ENCODE results near the gene PLEKHM2.

PLEKHM2 gene

GRCh38 chr1:15702722-15703550, 18.8 kb downstream of the PLEKHM2 start:
- TF ChIP-seq CTCF (IDR thresholded peaks at IDR 0.05; ENCODE audit: poor library complexity, severe bottlenecking) = peak; percentile 42
- H3K4me3 ChIP-seq (ENCODE audit: severe bottlenecking) = no peak overlapping the region
- H3K9me3 ChIP-seq (ENCODE audit: severe bottlenecking) = no peaks in the 10 kb centered on the region
- peak; percentile 50 for ATAC-seq (ENCODE audit: low read depth)
- H3K27me3 ChIP-seq (ENCODE audit: insufficient read depth, poor library complexity, severe bottlenecking) = no peaks in the 10 kb centered on the region
- H3K4me1 ChIP-seq (ENCODE audit: insufficient read depth, poor library complexity, severe bottlenecking) = peaks cover 8% of the 10 kb centered on the region
- peaks cover 15% of the 10 kb centered on the region for H3K36me3 ChIP-seq (ENCODE audit: low read depth)
- DNase-seq (ENCODE audit: low spot score) = no peak
- H3K27ac ChIP-seq (ENCODE audit: poor library complexity, severe bottlenecking) = peak overlapping the region; percentile 15

- Histone ChIP-seq H3K27me3 (ENCODE audit: insufficient read depth, poor library complexity, severe bottlenecking) (no peaks in the 10 kb centered on the region), H3K4me1 (ENCODE audit: insufficient read depth, poor library complexity, severe bottlenecking) (peaks cover 8% of the 10 kb centered on the region), H3K36me3 (ENCODE audit: low read depth) (peaks cover 15% of the 10 kb centered on the region), H3K27ac (ENCODE audit: poor library complexity, severe bottlenecking) (peak overlapping the region; percentile 15), H3K9me3 (ENCODE audit: severe bottlenecking) (no peaks in the 10 kb centered on the region), H3K4me3 (ENCODE audit: severe bottlenecking) (no peak overlapping the region)
- DNase-seq (ENCODE audit: low spot score) (no peak), ATAC-seq (ENCODE audit: low read depth) (peak; percentile 94)
- no peak for TF ChIP-seq CTCF (IDR thresholded peaks at IDR 0.05; ENCODE audit: poor library complexity, severe bottlenecking)
Measured at GRCh38 chr1:15703562-15703961, 19.4 kb downstream of the PLEKHM2 start.

- DNase-seq (ENCODE audit: low spot score) (no peak), ATAC-seq (ENCODE audit: low read depth) (no peak)
- H3K27ac ChIP-seq (ENCODE audit: poor library complexity, severe bottlenecking) = no peak overlapping the region
- no peaks in the 10 kb centered on the region for H3K9me3 ChIP-seq (ENCODE audit: severe bottlenecking)
- H3K36me3 ChIP-seq (ENCODE audit: low read depth) = peaks cover 6% of the 10 kb centered on the region; the same call in 1 of the 2 replicates
- H3K4me1 ChIP-seq (ENCODE audit: insufficient read depth, poor library complexity, severe bottlenecking) = peaks cover 8% of the 10 kb centered on the region
- TF ChIP-seq CTCF (IDR thresholded peaks at IDR 0.05; ENCODE audit: poor library complexity, severe bottlenecking) = no peak
- no peak overlapping the region for H3K4me3 ChIP-seq (ENCODE audit: severe bottlenecking)
- no peaks in the 10 kb centered on the region for H3K27me3 ChIP-seq (ENCODE audit: insufficient read depth, poor library complexity, severe bottlenecking)
Measured at GRCh38 chr1:15704526-15705183, 20.5 kb downstream of the PLEKHM2 start.

- no peak overlapping the region for H3K27ac ChIP-seq (ENCODE audit: poor library complexity, severe bottlenecking)
- DNase-seq (ENCODE audit: low spot score) = no peak
- H3K4me1 ChIP-seq (ENCODE audit: insufficient read depth, poor library complexity, severe bottlenecking) = peaks cover 8% of the 10 kb centered on the region
- no peak for TF ChIP-seq CTCF (IDR thresholded peaks at IDR 0.05; ENCODE audit: poor library complexity, severe bottlenecking)
- no peaks in the 10 kb centered on the region for H3K27me3 ChIP-seq (ENCODE audit: insufficient read depth, poor library complexity, severe bottlenecking)
- H3K9me3 ChIP-seq (ENCODE audit: severe bottlenecking) = no peaks in the 10 kb centered on the region
- ATAC-seq (ENCODE audit: low read depth) = no peak
- H3K36me3 ChIP-seq (ENCODE audit: low read depth) = peaks cover 6% of the 10 kb centered on the region; the same call in 1 of the 2 replicates
- H3K4me3 ChIP-seq (ENCODE audit: severe bottlenecking) = no peak overlapping the region
Measured at GRCh38 chr1:15705184-15705566, 21.1 kb downstream of the PLEKHM2 start.
